Measurements from ENCODE around the gene GMDS. TPM values are rescaled to one million over a fixed set of nuclear protein-coding genes. Genes with fewer than 3 reads are reported as not detected.

GMDS gene
- total RNA-seq, 1 donor from 2014 or later: 27.0 TPM

DNA sequence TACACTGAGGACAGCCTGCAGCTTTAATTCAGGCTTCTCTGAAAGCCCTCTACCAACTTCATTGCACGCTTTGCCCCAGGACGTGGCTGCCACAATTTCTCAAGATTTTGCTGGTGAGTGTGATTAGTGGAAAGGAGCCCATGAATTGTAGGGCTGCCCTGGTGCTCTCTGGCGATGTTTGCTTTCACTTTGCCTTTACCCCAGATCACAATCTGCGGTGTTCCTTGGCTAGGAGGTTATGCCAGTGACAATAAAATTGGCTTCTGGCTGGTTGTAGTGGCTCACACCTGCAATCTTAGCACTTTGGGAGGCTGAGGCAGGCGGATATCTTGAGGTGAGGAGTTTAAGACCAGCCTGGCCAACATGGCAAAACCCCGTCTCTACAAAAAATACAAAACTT lies 496.4 kb downstream of the GMDS start:
- H3K36me3 ChIP-seq (ENCODE audit: control insufficient read depth, insufficient read depth, low read length): no peaks in the 10 kb centered on the region
- no peak for DNase-seq (ENCODE audit: low read depth)
- no peaks in the 10 kb centered on the region for H3K27me3 ChIP-seq (ENCODE audit: control insufficient read depth, insufficient read depth, low read length)
- no peak overlapping the region for H3K4me3 ChIP-seq (ENCODE audit: low read depth, low read length)
- TF ChIP-seq, protein P1, sequence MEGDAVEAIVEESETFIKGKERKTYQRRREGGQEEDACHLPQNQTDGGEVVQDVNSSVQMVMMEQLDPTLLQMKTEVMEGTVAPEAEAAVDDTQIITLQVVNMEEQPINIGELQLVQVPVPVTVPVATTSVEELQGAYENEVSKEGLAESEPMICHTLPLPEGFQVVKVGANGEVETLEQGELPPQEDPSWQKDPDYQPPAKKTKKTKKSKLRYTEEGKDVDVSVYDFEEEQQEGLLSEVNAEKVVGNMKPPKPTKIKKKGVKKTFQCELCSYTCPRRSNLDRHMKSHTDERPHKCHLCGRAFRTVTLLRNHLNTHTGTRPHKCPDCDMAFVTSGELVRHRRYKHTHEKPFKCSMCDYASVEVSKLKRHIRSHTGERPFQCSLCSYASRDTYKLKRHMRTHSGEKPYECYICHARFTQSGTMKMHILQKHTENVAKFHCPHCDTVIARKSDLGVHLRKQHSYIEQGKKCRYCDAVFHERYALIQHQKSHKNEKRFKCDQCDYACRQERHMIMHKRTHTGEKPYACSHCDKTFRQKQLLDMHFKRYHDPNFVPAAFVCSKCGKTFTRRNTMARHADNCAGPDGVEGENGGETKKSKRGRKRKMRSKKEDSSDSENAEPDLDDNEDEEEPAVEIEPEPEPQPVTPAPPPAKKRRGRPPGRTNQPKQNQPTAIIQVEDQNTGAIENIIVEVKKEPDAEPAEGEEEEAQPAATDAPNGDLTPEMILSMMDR (IDR thresholded peaks at IDR 0.05; ENCODE audit: insufficient read depth, low read length, poor library complexity, severe bottlenecking): no peak

DNA sequence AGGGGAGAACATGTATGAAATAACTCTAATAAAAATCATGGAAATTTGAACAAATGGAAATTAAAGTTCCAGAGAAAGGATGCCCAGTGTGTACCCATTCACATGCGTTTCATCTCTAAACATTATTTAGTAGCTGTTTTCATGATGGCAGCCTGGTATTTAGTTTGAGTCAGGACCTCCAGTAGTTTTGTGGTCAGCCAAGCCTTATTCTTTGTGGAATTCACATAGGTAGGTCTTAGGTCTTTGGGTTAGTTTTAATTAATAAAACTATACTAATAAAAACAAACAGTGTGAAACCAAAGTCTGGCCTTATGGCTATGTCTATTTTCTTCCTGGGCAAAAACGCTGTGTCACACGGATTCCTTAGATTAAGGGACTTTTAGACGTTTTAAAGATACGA lies 497.9 kb downstream of the GMDS start:
- TF ChIP-seq, protein P1 (IDR thresholded peaks at IDR 0.05; ENCODE audit: insufficient read depth, low read length, poor library complexity, severe bottlenecking): no peak
- peak; percentile 51 for DNase-seq (ENCODE audit: low read depth)
- no peaks in the 10 kb centered on the region for H3K27me3 ChIP-seq (ENCODE audit: control insufficient read depth, insufficient read depth, low read length)
- no peak overlapping the region for H3K4me3 ChIP-seq (ENCODE audit: low read depth, low read length)
- no peaks in the 10 kb centered on the region for H3K36me3 ChIP-seq (ENCODE audit: control insufficient read depth, insufficient read depth, low read length)

DNA sequence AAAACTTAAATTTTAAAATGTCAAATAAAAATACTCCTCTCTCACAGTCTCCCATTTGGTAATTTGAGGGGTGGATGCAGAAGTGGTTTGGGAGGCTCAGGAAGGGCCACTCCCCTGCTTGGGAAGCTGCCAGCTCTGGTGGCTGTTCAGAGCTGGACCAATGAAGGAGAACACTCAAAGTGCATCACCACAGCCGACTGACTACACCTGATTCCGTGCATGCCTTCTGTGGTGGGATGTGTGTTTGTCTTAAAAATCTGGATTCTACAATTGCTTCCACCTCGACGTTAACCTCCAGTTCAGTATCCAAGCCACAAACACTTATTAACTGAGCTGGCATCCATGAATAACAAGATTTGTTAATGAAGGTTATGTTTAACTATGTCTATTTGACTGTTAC lies 498.4 kb downstream of the GMDS start:
- no peak overlapping the region for H3K4me3 ChIP-seq (ENCODE audit: low read depth, low read length)
- no peaks in the 10 kb centered on the region for H3K27me3 ChIP-seq (ENCODE audit: control insufficient read depth, insufficient read depth, low read length)
- H3K36me3 ChIP-seq (ENCODE audit: control insufficient read depth, insufficient read depth, low read length): no peaks in the 10 kb centered on the region
- TF ChIP-seq, protein P1 (IDR thresholded peaks at IDR 0.05; ENCODE audit: insufficient read depth, low read length, poor library complexity, severe bottlenecking): no peak
- peak; percentile 83 for DNase-seq (ENCODE audit: low read depth)

DNA sequence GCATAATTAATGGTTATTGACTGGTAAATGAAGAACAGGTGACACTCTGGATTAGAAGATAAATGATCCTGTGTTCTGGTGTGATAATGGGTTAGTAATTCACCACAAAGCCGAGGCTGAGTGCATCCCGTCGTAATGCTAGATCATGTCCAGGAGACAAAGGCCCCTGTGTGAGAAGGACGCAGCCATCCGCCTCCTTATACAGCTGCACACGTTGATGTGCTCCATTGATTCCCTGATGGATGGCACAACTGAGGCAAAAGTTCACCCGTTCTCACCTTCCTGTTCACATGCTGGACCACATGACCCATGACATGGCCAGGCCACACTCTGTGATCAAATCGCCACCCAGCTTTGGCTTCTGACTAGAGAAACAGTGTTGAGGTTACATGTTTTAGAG lies 499.6 kb downstream of the GMDS start:
- Histone ChIP-seq H3K36me3 (ENCODE audit: control insufficient read depth, insufficient read depth, low read length) (no peaks in the 10 kb centered on the region), H3K27me3 (ENCODE audit: control insufficient read depth, insufficient read depth, low read length) (no peaks in the 10 kb centered on the region), H3K4me3 (ENCODE audit: low read depth, low read length) (no peak overlapping the region)
- DNase-seq (ENCODE audit: low read depth): peak; percentile 82
- TF ChIP-seq, protein P1 (IDR thresholded peaks at IDR 0.05; ENCODE audit: insufficient read depth, low read length, poor library complexity, severe bottlenecking): no peak

DNA sequence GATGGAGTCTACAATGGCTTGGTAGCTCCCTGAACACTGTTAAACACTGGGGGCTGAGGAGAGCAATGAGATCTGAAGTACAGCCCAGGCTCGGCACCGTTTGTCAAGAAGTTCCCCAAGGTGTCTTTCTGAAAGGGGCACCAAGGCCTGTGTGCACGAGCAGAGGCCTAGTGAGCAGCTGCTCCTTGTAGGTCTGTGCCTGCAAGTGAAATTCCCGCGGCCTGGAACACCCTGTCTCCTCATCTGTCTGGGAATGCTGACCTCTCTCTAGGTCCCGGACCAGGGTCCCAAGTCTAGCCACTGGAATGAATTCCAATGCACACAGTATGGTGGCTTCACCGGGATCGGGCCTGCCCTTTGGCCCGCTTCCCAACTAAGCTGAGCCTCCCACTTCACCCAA lies 500.9 kb downstream of the GMDS start:
- Histone ChIP-seq H3K27me3 (ENCODE audit: control insufficient read depth, insufficient read depth, low read length) (no peaks in the 10 kb centered on the region), H3K36me3 (ENCODE audit: control insufficient read depth, insufficient read depth, low read length) (no peaks in the 10 kb centered on the region), H3K4me3 (ENCODE audit: low read depth, low read length) (no peak overlapping the region)
- DNase-seq (ENCODE audit: low read depth): no peak
- TF ChIP-seq, protein P1 (IDR thresholded peaks at IDR 0.05; ENCODE audit: insufficient read depth, low read length, poor library complexity, severe bottlenecking): no peak

DNA sequence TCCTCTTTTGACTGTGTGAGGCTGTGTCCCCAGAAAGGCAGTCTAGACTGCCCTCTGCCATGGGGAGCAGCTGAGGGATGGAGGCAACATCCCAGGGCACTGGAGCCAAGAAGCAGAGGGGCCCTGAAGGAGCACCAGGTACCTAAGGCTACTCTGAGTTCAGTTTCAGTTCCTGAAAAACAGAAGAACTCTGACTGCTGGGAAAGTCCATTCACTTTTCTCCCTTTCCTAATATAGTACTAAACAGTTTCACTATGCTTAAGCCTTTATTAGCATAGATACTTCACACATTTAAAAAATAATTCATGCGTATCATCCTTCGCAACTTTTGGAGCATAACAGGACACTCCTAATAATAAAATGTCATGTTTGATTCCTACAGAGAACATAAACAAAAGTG lies 505.7 kb downstream of the GMDS start:
- TF ChIP-seq, protein P1 (IDR thresholded peaks at IDR 0.05; ENCODE audit: insufficient read depth, low read length, poor library complexity, severe bottlenecking): no peak
- no peaks in the 10 kb centered on the region for H3K27me3 ChIP-seq (ENCODE audit: control insufficient read depth, insufficient read depth, low read length)
- H3K4me3 ChIP-seq (ENCODE audit: low read depth, low read length): no peak overlapping the region
- no peak for DNase-seq (ENCODE audit: low read depth)
- no peaks in the 10 kb centered on the region for H3K36me3 ChIP-seq (ENCODE audit: control insufficient read depth, insufficient read depth, low read length)

All from kidney epithelial cell (primary cell).